HepG2 (cell line): ENCODE measurements around the gene SQSTM1. TPM values are rescaled to one million over a fixed set of nuclear protein-coding genes. Genes with fewer than 3 reads are reported as not detected.
A peak's percentile ranks its signal among the peaks of the same experiment; 100 is the strongest.

Source experiments
- ATAC-seq: fragments of 200-7000 bp; cut with Tn5 transposase; 3 replicates; pipeline ENCODE4 v1.9.1; 2020; ENCODE audit warnings: mild to moderate bottlenecking, moderate library complexity
- BruUV-seq: library from RNA; stranded (reverse); fragments of 400-500 nt; replicated peaks from 2 replicates; lab custom pipeline; 2021; lab: Mats Ljungman, UMichigan
- CTCF ChIA-PET: fragments of 300-600 bp; formaldehyde crosslinking; extraction: SDS; loops from one replicate; lab custom pipeline; 2021; ENCODE audit warnings: low total read pairs, inconsistent platforms, low intra/inter-chr PET ratio; lab: Yijun Ruan, JAX
- POLR2A ChIA-PET: fragments of 350-600 bp; sonication (Branson Sonifier 250); formaldehyde crosslinking; loops from one replicate; lab custom pipeline; 2020; ENCODE audit warnings: antibody characterized with exemption, inconsistent platforms; lab: Yijun Ruan, JAX
- DNase-seq: peaks from one replicate; pipeline ENCODE4 v3.0.0-alpha.2; 2015; ENCODE audit warnings: low spot score
- FAIRE-seq: peaks from 3 replicates; lab custom pipeline; 2011; peaks lifted over from hg19 to GRCh38; lab: Jason Lieb, UNC
- H2AFZ ChIP-seq: one replicate; pipeline ENCODE4 v1.6.1; 2011; ENCODE audit warnings: low read length, inconsistent platforms
- H3K27ac ChIP-seq: fragments of 300-600 bp; 3 replicates; pipeline ENCODE4 v1.8.0; 2011; ENCODE audit warnings: mixed run types, mild to moderate bottlenecking, mixed read lengths, low read length, inconsistent platforms; ENCODE audit not compliant: insufficient read depth; ENCODE audit errors: extremely low read length
- H3K27me3 ChIP-seq, 2 experiments: fragments of 200-600 bp in 1 of 2; 2 replicates in 1 of 2; 3 replicates in 1 of 2; pipeline versions ENCODE4 v1.6.0 to v1.8.0; 2011; ENCODE audit warnings: low read length in 2 of 2, mild to moderate bottlenecking in 2 of 2, moderate library complexity in 2 of 2, inconsistent platforms in 1 of 2; ENCODE audit not compliant: insufficient read depth in 2 of 2, control insufficient read depth in 1 of 2
- H3K36me3 ChIP-seq, 2 experiments: fragments of 200-600 bp in 1 of 2; replicated peaks in 1 of 2; 2 replicates in 1 of 2; 3 replicates in 1 of 2; pipeline versions ENCODE4 v1.5.1 to v1.8.0; 2011; ENCODE audit warnings: low read length in 2 of 2, inconsistent platforms in 1 of 2; ENCODE audit not compliant: insufficient read depth in 2 of 2, control insufficient read depth in 1 of 2
- H3K4me1 ChIP-seq: 2 replicates; pipeline ENCODE4 v1.5.1; 2012; ENCODE audit warnings: low read length, inconsistent platforms; ENCODE audit not compliant: insufficient read depth
- H3K4me2 ChIP-seq: 2 replicates; pipeline ENCODE4 v1.6.0; 2011; ENCODE audit warnings: low read depth, low read length, inconsistent platforms
- H3K4me3 ChIP-seq, 3 experiments: fragments of 200-600 bp in 1 of 3; sonication (generic), shearing (Covaris generic) in 1 of 3; replicated peaks in 1 of 3; 2 replicates each; pipeline ENCODE4 v1.5.1; 2011 to 2016; ENCODE audit warnings: low read length in 3 of 3, inconsistent platforms in 2 of 3, low read depth in 2 of 3, mild to moderate bottlenecking in 2 of 3, control low read depth in 1 of 3, mixed read lengths in 1 of 3; ENCODE audit not compliant: insufficient read depth in 1 of 3
- H3K79me2 ChIP-seq: one replicate; pipeline ENCODE4 v1.6.1; 2011; ENCODE audit warnings: low read length, inconsistent platforms; ENCODE audit not compliant: insufficient read depth
- H3K9ac ChIP-seq: 2 replicates; pipeline ENCODE4 v1.6.0; 2011; ENCODE audit warnings: mild to moderate bottlenecking, low read depth, low read length, inconsistent platforms; ENCODE audit not compliant: insufficient read depth
- H3K9me3 ChIP-seq: 2 replicates; pipeline ENCODE4 v1.5.1; 2012; ENCODE audit warnings: mild to moderate bottlenecking, low read length
- H4K20me1 ChIP-seq: 2 replicates; pipeline ENCODE4 v1.6.0; 2011; ENCODE audit warnings: inconsistent platforms, mild to moderate bottlenecking, low read length, moderate library complexity; ENCODE audit not compliant: insufficient read depth
- AGO1 ChIP-seq: fragments of 200-400 bp; formaldehyde crosslinking; IDR thresholded peaks from 2 replicates; pipeline ENCODE4 v1.6.1; 2017; ENCODE audit warnings: mild to moderate bottlenecking, low read depth, low read length, moderate library complexity; ENCODE audit not compliant: poor library complexity, severe bottlenecking
- AGO2 ChIP-seq: fragments of 200-400 bp; formaldehyde crosslinking; optimal IDR thresholded peaks from 2 replicates; pipeline ENCODE3; 2017; ENCODE audit warnings: mild to moderate bottlenecking, low read depth, low read length, moderate library complexity
- ARNT2 ChIP-seq: sonication (generic); formaldehyde crosslinking; IDR thresholded peaks from 2 replicates; pipeline ENCODE4 v1.8.0; 2022; ENCODE audit warnings: mild to moderate bottlenecking, low read depth, missing genetic modification reagents, moderate library complexity
- EED ChIP-seq: sonication (generic); formaldehyde crosslinking; IDR thresholded peaks from 2 replicates; pipeline ENCODE4 v1.5.0; 2020; ENCODE audit warnings: mild to moderate bottlenecking, missing genetic modification reagents
- ERF ChIP-seq: IDR thresholded peaks from 2 replicates; pipeline ENCODE4 v1.6.1; 2018; ENCODE audit warnings: missing biosample characterization, missing genetic modification reagents
- HES4 ChIP-seq: sonication (generic); formaldehyde crosslinking; IDR thresholded peaks from 2 replicates; pipeline ENCODE4 v1.9.0; 2021; ENCODE audit warnings: mild to moderate bottlenecking, missing genetic modification reagents, borderline replicate concordance
- IRF2 ChIP-seq: IDR thresholded peaks from 2 replicates; pipeline ENCODE4 v1.6.1; 2018; ENCODE audit warnings: missing genetic modification reagents, missing compliant biosample characterization
- MXI1 ChIP-seq: IDR thresholded peaks from 3 replicates; pipeline ENCODE4 v1.6.1; 2012; ENCODE audit warnings: low read depth, low read length, inconsistent platforms, borderline replicate concordance
- NR2C2 ChIP-seq: sonication (generic); formaldehyde crosslinking; IDR thresholded peaks from 2 replicates; pipeline ENCODE4 v1.4.0; 2020; ENCODE audit warnings: missing genetic modification reagents, mild to moderate bottlenecking, moderate library complexity, borderline replicate concordance
- PCBP1 ChIP-seq: fragments of 200-400 bp; formaldehyde crosslinking; IDR thresholded peaks from 2 replicates; pipeline ENCODE4 v1.6.1; 2017; ENCODE audit warnings: mild to moderate bottlenecking, low read depth, low read length, borderline replicate concordance
- POLR2A ChIP-seq, 2 experiments: IDR thresholded peaks; 2 replicates each; pipeline ENCODE4 v1.6.1; 2011; ENCODE audit warnings: low read depth in 2 of 2, low read length in 2 of 2, mild to moderate bottlenecking in 1 of 2, moderate library complexity in 1 of 2; ENCODE audit not compliant: insufficient read depth in 1 of 2
- POLR2G ChIP-seq: fragments of 200-400 bp; formaldehyde crosslinking; IDR thresholded peaks from 2 replicates; pipeline ENCODE4 v1.6.1; 2018; ENCODE audit warnings: mild to moderate bottlenecking, low read depth, low read length, moderate library complexity
- RAD21 ChIP-seq: fragments of 450-650 bp; formaldehyde crosslinking; IDR thresholded peaks from 2 replicates; pipeline ENCODE4 v1.5.0; 2020; ENCODE audit warnings: mild to moderate bottlenecking
- RBM22 ChIP-seq: fragments of 200-400 bp; formaldehyde crosslinking; optimal IDR thresholded peaks from 2 replicates; pipeline ENCODE3; 2017; ENCODE audit warnings: mild to moderate bottlenecking, low read length, moderate library complexity
- RBM39 ChIP-seq: fragments of 200-400 bp; formaldehyde crosslinking; IDR thresholded peaks from one replicate; pipeline ENCODE4 v1.6.1; 2018; ENCODE audit warnings: antibody characterized with exemption, mild to moderate bottlenecking, low read depth, low read length; ENCODE audit not compliant: poor library complexity, severe bottlenecking
- SRSF1 ChIP-seq: fragments of 200-400 bp; formaldehyde crosslinking; optimal IDR thresholded peaks from 2 replicates; pipeline ENCODE3; 2017; ENCODE audit warnings: mild to moderate bottlenecking, low read depth, low read length, moderate library complexity
- SSRP1 ChIP-seq: IDR thresholded peaks from 2 replicates; pipeline ENCODE4 v1.6.1; 2016; ENCODE audit warnings: control low read depth
- TP53 ChIP-seq: sonication (generic); formaldehyde crosslinking; conservative IDR thresholded peaks from 2 replicates; pipeline ENCODE4 v1.4.0; 2020; ENCODE audit warnings: missing genetic modification reagents
- ZBTB8A ChIP-seq: sonication (generic); formaldehyde crosslinking; IDR thresholded peaks from 2 replicates; pipeline ENCODE4 v1.4.0; 2020; ENCODE audit warnings: mild to moderate bottlenecking, low read depth, missing genetic modification reagents, borderline replicate concordance
- ZFX ChIP-seq: sonication (generic); formaldehyde crosslinking; IDR thresholded peaks from 2 replicates; pipeline ENCODE4 v1.4.0; 2020; ENCODE audit warnings: mild to moderate bottlenecking, low read depth, missing genetic modification reagents, moderate library complexity
- ZNF350 ChIP-seq: sonication (generic); formaldehyde crosslinking; IDR thresholded peaks from 2 replicates; pipeline ENCODE4 v1.4.0; 2020; ENCODE audit warnings: mild to moderate bottlenecking, low read depth, missing genetic modification reagents, borderline replicate concordance
- ZNF772 ChIP-seq: sonication (generic); formaldehyde crosslinking; IDR thresholded peaks from 2 replicates; pipeline ENCODE4 v1.5.0; 2020; ENCODE audit warnings: mild to moderate bottlenecking, missing genetic modification reagents
- WGBS: methylation state at CpG from one replicate; pipeline ENCODE4 v1.1.6; 2017; ENCODE audit warnings: low lambda C conversion rate; 5-methylcytosine and 5-hydroxymethylcytosine counted together
- in situ Hi-C: cut with HindIII; loops from 2 replicates; pipeline ENCODE4 v1.10.0; 2017; ENCODE audit warnings: low pct_unique_long_range_greater_than_20kb; ENCODE audit not compliant: extremely low pct_ligation_motif_present
- intact Hi-C: fragments of 100-400 bp; cut with micrococcal nuclease; formaldehyde crosslinking; loops from one replicate; pipeline ENCODE4 v1.10.0; 2022; ENCODE audit not compliant: unreplicated experiment
- polyA plus RNA-seq, 8 experiments: library from polyadenylated mRNA; depleted of rRNA in 3 of 8; stranded (reverse) in 7 of 8; unstranded in 1 of 8; fragments of >200 nt; fragmentation: Illumina TruSeq in 4 of 8; extraction: Trizol in 4 of 8; gene quantifications; 2 replicates each; pipeline versions ENCODE4 v1.2.1 to v1.2.3, GENCODE V29; 2011 to 2016; ENCODE audit warnings: low read depth in 4 of 8, missing spikeins in 1 of 8, mixed read lengths in 1 of 8; ENCODE audit not compliant: insufficient read depth in 1 of 8
- total RNA-seq, 5 experiments: library from RNA; depleted of rRNA; stranded (reverse); fragments of >200 nt; fragmentation: Illumina TruSeq; extraction: Trizol; gene quantifications; 2 replicates each; pipeline ENCODE4 v1.2.3, GENCODE V29; 2016; ENCODE audit warnings: low read depth in 1 of 5
- TF ChIP-seq, protein P1 (sequence below): sonication (generic); formaldehyde crosslinking; IDR thresholded peaks from 2 replicates; pipeline ENCODE4 v1.4.0; 2020; ENCODE audit warnings: low read depth, mild to moderate bottlenecking, missing genetic modification reagents

SQSTM1 gene
- total and polyA plus RNA-seq, 2 of the 13 experiments (the other 11 are each of a cell fraction or from before 2014, with no cell fraction given): 90.9 to 160 TPM

GRCh38 chr5:179837076-179838011 is 16.6 kb downstream of the SQSTM1 start:
- H3K9me3 ChIP-seq: no peaks in the 10 kb centered on the region
- H3K79me2 ChIP-seq: no peaks in the 10 kb centered on the region
- no peak overlapping the region for H3K9ac ChIP-seq
- WGBS: 97% methylated on average over 9 of the region's 15 CpGs
- peaks cover 30 to 49% of the 10 kb centered on the region in 2 experiments for H3K36me3 ChIP-seq
- TF ChIP-seq, protein P1, sequence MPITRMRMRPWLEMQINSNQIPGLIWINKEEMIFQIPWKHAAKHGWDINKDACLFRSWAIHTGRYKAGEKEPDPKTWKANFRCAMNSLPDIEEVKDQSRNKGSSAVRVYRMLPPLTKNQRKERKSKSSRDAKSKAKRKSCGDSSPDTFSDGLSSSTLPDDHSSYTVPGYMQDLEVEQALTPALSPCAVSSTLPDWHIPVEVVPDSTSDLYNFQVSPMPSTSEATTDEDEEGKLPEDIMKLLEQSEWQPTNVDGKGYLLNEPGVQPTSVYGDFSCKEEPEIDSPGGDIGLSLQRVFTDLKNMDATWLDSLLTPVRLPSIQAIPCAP (CRISPR knock-in tag): 0 out of 2 replicates have a peak, but pooled peaks have one; percentile 47
- TF ChIP-seq SRSF1 (peak; percentile 4), EED (CRISPR knock-in tag) (0 out of 2 replicates have a peak, but pooled peaks have one; percentile 28), HES4 (CRISPR knock-in tag) (0 out of 2 replicates have a peak, but pooled peaks have one; percentile 18), ZFX (CRISPR knock-in tag) (peak; percentile 17; the same call in 1 of the 2 replicates), PCBP1 (no peak), ERF (CRISPR knock-in tag) (no peak), SSRP1 (peak; percentile 70; the same call in 1 of the 2 replicates), RBM39 (peak; percentile 59), IRF2 (CRISPR knock-in tag) (no peak), RBM22 (peak; percentile 95), POLR2G (peak; percentile 70), POLR2A (IDR thresholded peaks at IDR 0.05; ENCODE audit: insufficient read depth in 1 of 2, low read depth in 2 of 2, low read length in 2 of 2) (peak in 1 of 2 experiments; percentile 43; a peak in 2 of 4 replicates), ZNF350 (CRISPR knock-in tag) (no peak), TP53 (no peak), ZNF772 (0 out of 2 replicates have a peak, but pooled peaks have one; percentile 48), MXI1 (0 out of 3 replicates have a peak, but pooled peaks have one; percentile 0), RAD21 (0 out of 2 replicates have a peak, but pooled peaks have one; percentile 19), NR2C2 (0 out of 2 replicates have a peak, but pooled peaks have one; percentile 22), AGO2 (peak; percentile 90), ARNT2 (CRISPR knock-in tag) (0 out of 2 replicates have a peak, but pooled peaks have one; percentile 20), AGO1 (peak; percentile 20), ZBTB8A (CRISPR knock-in tag) (no peak)
- H3K27me3 ChIP-seq: no peaks in the 10 kb centered on the region
- no peak overlapping the region for H3K4me3 ChIP-seq
- peak; percentile 1; the same call in 2 of the 3 replicates for ATAC-seq
- H3K4me2 ChIP-seq: no peak overlapping the region
- no peak for FAIRE-seq
- in situ Hi-C loops: no loop called here
- H4K20me1 ChIP-seq: peaks cover 17% of the 10 kb centered on the region; the same call in 1 of the 2 replicates
- CTCF ChIA-PET: interaction anchor here (1.9 kb wide), 1 partner anchor 35 kb away, joined by 5 read pairs; no protein-coding TSS in a partner anchor
- H3K4me1 ChIP-seq: peaks cover 8% of the 10 kb centered on the region
- DNase-seq: no peak
- POLR2A ChIA-PET: interaction anchor here (0.9 to 4.3 kb wide), 11 partner anchors 10 to 214 kb away, joined by 3 to 19 read pairs (median 6); partner anchors contain the start of genes HNRNPH1 and SQSTM1
- intact Hi-C loops: no loop called here
- no peak overlapping the region for H2AFZ ChIP-seq
- H3K27ac ChIP-seq: no peak overlapping the region
- TSS peak; percentile 17 for BruUV-seq
